ENCODE measurements around the gene HAND1. TPM values are rescaled to one million over a fixed set of nuclear protein-coding genes. Genes with fewer than 3 reads are reported as not detected.

HAND1 gene
- total RNA-seq, 4 donors from 2014 or later = not detected

- Histone ChIP-seq H3K9me3 (no peaks in the 10 kb centered on the region), H3K36me3 (no peaks in the 10 kb centered on the region), H3K27me3 (peaks cover 100% of the 10 kb centered on the region), H3K4me1 (peaks cover 0 to 22% (median 7%) of the 10 kb centered on the region in 3 donors), H3K4me3 (no peak overlapping the region), H3K27ac (no peak overlapping the region)
- no peak for ATAC-seq
- TF ChIP-seq, protein P1, sequence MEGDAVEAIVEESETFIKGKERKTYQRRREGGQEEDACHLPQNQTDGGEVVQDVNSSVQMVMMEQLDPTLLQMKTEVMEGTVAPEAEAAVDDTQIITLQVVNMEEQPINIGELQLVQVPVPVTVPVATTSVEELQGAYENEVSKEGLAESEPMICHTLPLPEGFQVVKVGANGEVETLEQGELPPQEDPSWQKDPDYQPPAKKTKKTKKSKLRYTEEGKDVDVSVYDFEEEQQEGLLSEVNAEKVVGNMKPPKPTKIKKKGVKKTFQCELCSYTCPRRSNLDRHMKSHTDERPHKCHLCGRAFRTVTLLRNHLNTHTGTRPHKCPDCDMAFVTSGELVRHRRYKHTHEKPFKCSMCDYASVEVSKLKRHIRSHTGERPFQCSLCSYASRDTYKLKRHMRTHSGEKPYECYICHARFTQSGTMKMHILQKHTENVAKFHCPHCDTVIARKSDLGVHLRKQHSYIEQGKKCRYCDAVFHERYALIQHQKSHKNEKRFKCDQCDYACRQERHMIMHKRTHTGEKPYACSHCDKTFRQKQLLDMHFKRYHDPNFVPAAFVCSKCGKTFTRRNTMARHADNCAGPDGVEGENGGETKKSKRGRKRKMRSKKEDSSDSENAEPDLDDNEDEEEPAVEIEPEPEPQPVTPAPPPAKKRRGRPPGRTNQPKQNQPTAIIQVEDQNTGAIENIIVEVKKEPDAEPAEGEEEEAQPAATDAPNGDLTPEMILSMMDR (IDR thresholded peaks at IDR 0.05) = no peak
- no peak for TF ChIP-seq EP300 (IDR thresholded peaks at IDR 0.05)
- TF ChIP-seq POLR2AphosphoS5 (IDR thresholded peaks at IDR 0.05) = no peak
- no peak for TF ChIP-seq POLR2A (IDR thresholded peaks at IDR 0.05)
- 2 to 8% methylated on average over 7 to 10 of the region's 15 CpGs for WGBS, 2 donors (ENCODE audit: low coverage in 1 of 2)
Measured at GRCh38 chr5:154484393-154485095, 6.5 kb upstream of the HAND1 start.

- Histone ChIP-seq H3K4me1 (peaks cover 0 to 29% (median 12%) of the 10 kb centered on the region in 3 donors), H3K4me3 (no peak overlapping the region), H3K36me3 (no peaks in the 10 kb centered on the region), H3K27ac (no peak overlapping the region), H3K27me3 (peaks cover 100% of the 10 kb centered on the region), H3K9me3 (no peaks in the 10 kb centered on the region)
- TF ChIP-seq POLR2AphosphoS5 (IDR thresholded peaks at IDR 0.05) = no peak
- TF ChIP-seq, protein P1 (IDR thresholded peaks at IDR 0.05) = no peak
- TF ChIP-seq POLR2A (IDR thresholded peaks at IDR 0.05) = no peak
- no peak for TF ChIP-seq EP300 (IDR thresholded peaks at IDR 0.05)
- no peak for ATAC-seq
- 4 to 5% methylated on average over 27 to 34 of the region's 34 CpGs for WGBS, 2 donors (ENCODE audit: low coverage in 1 of 2)
Measured at GRCh38 chr5:154483654-154484392, 5.8 kb upstream of the HAND1 start.

DNA sequence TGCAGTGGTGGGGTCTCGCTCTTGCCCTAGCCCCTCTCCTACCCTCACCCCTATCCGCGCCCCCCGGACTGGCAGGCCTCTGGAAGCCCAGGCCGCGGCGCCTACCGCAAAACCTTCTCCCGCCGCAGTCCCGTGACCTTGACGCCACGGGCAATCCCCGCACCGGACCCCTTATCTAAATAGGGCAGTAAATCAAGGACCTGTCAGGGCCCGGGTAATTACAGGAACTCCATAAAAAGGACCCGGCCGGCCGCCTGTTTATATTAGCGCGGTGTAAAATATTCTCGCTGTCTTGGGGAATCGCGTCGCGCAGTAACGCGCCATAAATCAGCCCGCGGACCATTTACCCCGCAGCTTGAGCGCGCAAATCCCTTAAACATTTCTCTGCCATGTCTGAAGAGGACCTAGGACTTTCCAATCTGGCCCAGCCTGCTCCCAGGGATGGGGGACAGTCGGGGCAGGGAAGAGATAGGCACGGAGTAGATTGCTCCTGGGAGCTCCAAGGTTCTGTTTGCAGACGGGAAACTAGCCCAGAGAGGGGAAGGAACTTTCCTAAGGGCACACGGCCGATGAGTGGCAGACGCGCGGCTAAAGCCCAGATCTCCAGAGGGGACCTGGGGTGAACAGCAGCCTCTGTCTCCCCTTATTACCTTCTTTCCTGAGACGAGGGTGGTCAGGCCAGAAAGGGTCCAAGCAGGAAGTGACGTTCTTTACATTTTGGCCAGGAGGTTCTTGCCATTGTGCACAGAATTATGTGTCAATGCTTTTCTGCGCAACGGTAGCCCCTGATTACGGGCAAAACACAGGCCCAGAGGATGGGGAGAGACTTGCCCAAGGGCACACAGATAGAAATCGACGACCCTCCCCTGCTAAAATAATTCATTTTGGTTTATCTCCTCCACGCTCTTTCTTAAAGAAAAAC lies 4.8 kb upstream of the HAND1 start:
- WGBS, 2 donors (ENCODE audit: low coverage in 1 of 2) = 7 to 13% methylated on average over 5 to 9 of the region's 49 CpGs
- ATAC-seq = no peak
- Histone ChIP-seq H3K4me1 (peaks cover 0 to 39% (median 22%) of the 10 kb centered on the region in 3 donors), H3K27me3 (peaks cover 100% of the 10 kb centered on the region), H3K36me3 (no peaks in the 10 kb centered on the region), H3K27ac (no peak overlapping the region), H3K4me3 (no peak overlapping the region), H3K9me3 (no peaks in the 10 kb centered on the region)
- TF ChIP-seq, protein P1 (IDR thresholded peaks at IDR 0.05) = no peak
- no peak for TF ChIP-seq EP300 (IDR thresholded peaks at IDR 0.05)
- no peak for TF ChIP-seq POLR2AphosphoS5 (IDR thresholded peaks at IDR 0.05)
- TF ChIP-seq POLR2A (IDR thresholded peaks at IDR 0.05) = no peak

DNA sequence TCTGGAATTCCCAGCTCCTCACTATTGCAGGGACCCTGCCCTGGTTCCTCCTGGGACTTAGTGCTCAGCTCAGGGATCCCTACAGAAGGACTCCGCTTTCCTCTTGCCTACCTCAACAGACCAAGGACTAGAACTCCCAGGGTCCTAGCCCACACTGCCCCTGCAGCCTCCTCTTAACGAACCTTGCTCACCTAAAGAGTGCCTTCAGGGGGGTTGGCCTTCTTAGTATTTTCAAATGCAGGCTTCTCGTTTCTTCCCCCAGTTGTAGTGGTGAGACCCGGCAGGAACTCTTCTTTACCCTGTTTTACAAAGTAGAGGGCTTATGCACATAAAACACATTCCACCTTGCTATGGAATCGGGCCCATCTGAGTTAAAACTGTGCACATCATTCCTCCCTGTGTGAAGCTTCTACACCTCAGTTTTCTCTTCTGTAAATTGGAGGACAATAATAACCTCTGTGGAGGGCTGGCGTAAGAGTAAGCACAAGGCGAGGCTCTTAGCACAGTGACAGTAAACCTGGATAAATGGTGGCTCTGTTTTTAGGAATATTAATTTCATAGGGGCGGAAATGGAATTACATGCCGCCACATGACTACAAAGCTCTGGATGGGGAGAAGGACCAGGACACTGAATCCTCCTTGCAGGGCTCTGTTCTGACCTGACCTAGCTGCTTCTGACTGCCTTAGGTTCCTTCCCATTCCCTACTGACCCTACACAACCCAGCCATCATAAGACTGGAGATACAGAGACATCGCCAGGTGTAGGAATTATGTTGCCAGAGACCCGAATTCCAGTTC lies 3.8 kb upstream of the HAND1 start:
- H3K36me3 ChIP-seq = no peaks in the 10 kb centered on the region
- 7 to 19% methylated on average over 7 to 8 of the region's 11 CpGs for WGBS, 2 donors (ENCODE audit: low coverage in 1 of 2)
- H3K9me3 ChIP-seq = no peaks in the 10 kb centered on the region
- H3K4me3 ChIP-seq = no peak overlapping the region
- H3K27me3 ChIP-seq = peaks cover 100% of the 10 kb centered on the region
- H3K27ac ChIP-seq = no peak overlapping the region
- TF ChIP-seq, protein P1 (IDR thresholded peaks at IDR 0.05) = no peak
- TF ChIP-seq POLR2A (IDR thresholded peaks at IDR 0.05) (no peak), EP300 (IDR thresholded peaks at IDR 0.05) (no peak), POLR2AphosphoS5 (IDR thresholded peaks at IDR 0.05) (no peak)
- peaks cover 0 to 49% (median 32%) of the 10 kb centered on the region in 3 donors for H3K4me1 ChIP-seq
- no peak for ATAC-seq

Data from gastroesophageal sphincter (tissue), 4 donors.